ENCODE data around the gene DMRTA1. TPM values are rescaled to one million over a fixed set of nuclear protein-coding genes. Genes with fewer than 3 reads are reported as not detected.
"Not testable (repeated sequence)": the region's sequence is repeated elsewhere in the genome, so short reads cannot be mapped to it uniquely, and the experiment has no call there.

Gene DMRTA1
- total RNA-seq, 1 donor from 2014 or later = 0.52 TPM

DNA sequence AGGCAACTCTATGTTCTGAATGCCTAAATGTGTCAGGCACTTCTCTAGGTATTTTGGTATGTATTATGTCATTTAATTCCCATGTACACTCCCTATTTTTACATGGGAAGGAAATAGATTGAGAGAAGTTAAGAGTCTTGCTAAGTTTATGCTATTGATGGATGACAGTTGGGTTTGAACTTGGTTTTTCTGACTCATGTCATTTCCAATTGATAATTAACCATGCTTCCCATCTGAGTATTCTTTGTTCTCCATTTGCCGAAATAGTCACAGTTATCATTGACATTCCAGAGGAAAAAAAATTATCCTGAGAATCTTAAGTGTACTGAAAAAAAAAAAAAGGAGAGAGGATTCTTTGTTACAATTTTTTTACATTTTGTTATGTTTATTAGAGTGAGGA, 23.1 kb upstream of the DMRTA1 start:
- TF ChIP-seq, protein P1, sequence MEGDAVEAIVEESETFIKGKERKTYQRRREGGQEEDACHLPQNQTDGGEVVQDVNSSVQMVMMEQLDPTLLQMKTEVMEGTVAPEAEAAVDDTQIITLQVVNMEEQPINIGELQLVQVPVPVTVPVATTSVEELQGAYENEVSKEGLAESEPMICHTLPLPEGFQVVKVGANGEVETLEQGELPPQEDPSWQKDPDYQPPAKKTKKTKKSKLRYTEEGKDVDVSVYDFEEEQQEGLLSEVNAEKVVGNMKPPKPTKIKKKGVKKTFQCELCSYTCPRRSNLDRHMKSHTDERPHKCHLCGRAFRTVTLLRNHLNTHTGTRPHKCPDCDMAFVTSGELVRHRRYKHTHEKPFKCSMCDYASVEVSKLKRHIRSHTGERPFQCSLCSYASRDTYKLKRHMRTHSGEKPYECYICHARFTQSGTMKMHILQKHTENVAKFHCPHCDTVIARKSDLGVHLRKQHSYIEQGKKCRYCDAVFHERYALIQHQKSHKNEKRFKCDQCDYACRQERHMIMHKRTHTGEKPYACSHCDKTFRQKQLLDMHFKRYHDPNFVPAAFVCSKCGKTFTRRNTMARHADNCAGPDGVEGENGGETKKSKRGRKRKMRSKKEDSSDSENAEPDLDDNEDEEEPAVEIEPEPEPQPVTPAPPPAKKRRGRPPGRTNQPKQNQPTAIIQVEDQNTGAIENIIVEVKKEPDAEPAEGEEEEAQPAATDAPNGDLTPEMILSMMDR (conservative IDR thresholded peaks at IDR 0.05; ENCODE audit: low read depth, low read length) = no peak
- DNase-seq (ENCODE audit: low read depth) = no peak

DNA sequence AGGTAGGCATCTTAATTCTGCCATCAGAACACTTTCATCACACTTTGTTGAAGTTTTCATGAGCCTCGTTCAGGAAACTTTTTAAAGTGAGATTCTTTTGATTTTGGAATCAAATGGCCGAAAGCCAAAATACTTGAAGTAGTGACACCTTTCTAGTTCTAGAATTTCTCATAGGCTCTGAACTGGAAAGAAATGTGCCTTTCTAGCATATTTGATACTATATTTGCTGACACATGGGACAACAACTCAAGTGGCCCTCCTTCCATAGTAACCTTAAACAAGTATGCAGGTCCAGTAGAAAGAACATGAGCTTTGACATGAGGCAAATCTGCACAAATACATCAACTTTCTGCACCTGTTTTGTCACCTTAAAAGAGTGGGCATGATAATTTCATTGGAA, 22.0 kb upstream of the DMRTA1 start:
- no peak for DNase-seq (ENCODE audit: low read depth)
- TF ChIP-seq, protein P1 (conservative IDR thresholded peaks at IDR 0.05; ENCODE audit: low read depth, low read length) = no peak
- H3K4me3 ChIP-seq (ENCODE audit: low read depth, low read length) = no peak overlapping the region

More for the DNA sequence above, 23.1 kb upstream of the DMRTA1 start:
- H3K4me3 ChIP-seq (ENCODE audit: low read depth, low read length) = no peak overlapping the region

DNA sequence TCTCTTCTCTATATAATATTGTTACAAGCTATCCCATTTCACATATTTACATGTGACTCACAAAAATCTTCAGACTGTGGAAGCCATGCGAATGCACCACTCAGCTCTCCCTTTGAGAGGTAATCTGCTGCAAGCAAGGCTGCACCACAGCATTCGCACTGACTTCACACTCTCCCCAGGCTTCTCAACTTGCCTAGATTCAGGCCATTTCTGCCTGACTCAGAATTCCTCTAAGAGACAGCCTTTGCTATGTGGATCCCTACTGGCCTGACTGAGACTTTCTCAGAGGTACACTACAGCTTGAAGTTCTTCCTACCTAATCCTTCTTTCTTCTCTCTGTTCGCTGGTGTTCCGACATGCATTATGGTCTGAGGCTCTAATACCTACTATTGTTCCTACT, 21.1 kb upstream of the DMRTA1 start:
- DNase-seq (ENCODE audit: low read depth) = no peak
- TF ChIP-seq, protein P1 (conservative IDR thresholded peaks at IDR 0.05; ENCODE audit: low read depth, low read length) = no peak

DNA sequence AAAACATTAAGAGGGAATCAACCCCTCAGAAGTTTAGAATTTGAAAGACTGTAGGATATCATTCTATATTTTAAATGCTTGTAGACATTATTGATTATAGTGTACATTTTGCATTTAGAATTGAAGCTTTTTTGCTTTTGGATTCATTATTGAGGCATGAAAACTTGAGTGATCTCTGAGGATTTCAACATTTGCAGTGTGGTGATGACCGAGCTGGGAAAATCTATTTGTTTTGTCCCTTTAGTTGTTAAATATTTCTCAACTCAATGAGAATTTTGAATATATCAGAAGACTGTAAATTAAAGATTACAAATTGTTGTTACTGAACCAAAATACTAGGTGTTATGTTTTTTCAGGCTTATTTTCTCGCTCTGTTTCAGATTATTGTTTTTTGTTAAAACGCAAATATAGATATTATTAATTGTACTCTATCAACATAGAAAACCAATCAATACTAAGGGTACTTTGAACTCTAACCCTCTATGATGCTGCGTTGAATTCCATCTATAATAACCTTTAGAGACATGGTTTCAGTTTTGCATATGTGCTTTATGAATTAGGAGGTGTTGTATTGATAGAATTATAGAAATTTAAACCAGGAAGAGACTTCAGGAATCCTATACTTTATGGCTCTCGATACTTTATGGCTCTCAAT, 19.3 kb upstream of the DMRTA1 start:
- TF ChIP-seq, protein P1 (conservative IDR thresholded peaks at IDR 0.05; ENCODE audit: low read depth, low read length) = no peak
- no peak overlapping the region for H3K4me3 ChIP-seq (ENCODE audit: low read depth, low read length)
- no peak for DNase-seq (ENCODE audit: low read depth)

More for the DNA sequence above, 21.1 kb upstream of the DMRTA1 start:
- no peak overlapping the region for H3K4me3 ChIP-seq (ENCODE audit: low read depth, low read length)

DNA sequence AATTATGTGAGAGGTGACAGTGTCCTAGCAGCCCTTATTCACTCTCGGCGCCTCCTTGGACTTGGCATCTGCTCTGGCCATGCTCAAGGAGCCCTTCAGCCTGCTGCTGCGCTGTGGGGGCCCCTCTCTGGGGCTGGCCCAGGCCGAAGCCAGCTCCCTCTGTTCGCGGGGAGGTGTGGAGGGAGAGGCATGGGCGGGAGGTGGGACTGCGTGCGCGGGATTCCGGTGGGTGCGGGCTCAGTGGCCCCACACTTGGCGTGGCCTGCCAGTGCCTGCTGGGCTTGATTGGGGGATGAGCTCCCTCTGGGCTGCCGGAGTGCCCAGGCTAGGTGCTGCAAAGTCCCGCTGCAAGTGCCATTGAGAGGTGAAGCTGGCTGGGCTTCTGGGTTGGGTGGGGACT, 12.9 kb upstream of the DMRTA1 start:
- no peak overlapping the region for H3K4me3 ChIP-seq (ENCODE audit: low read depth, low read length)
- TF ChIP-seq, protein P1 (conservative IDR thresholded peaks at IDR 0.05; ENCODE audit: low read depth, low read length) = no peak
- DNase-seq (ENCODE audit: low read depth) = no peak

DNA sequence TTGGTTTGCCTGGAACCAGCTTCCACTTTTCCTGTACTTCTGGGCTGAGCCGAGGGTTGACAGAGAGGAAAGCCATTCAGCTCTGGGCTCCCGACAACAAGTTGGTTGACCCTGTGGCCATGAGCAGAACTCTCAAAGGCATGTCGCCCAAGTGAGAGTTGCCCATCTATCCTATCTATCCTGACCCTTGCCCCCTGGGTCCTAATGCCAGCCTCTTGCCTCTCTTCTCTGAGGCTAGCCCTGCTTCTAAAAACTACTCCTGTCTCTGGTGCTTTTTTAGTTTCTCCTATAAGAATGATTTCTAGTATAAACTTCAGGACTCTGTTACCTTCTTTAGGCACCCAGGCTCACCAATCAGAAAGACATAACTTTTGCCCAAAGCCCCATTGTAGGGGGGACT, 11.4 kb upstream of the DMRTA1 start:
- not testable (repeated sequence) for DNase-seq (ENCODE audit: low read depth); H3K4me3 ChIP-seq (ENCODE audit: low read depth, low read length)

DNA sequence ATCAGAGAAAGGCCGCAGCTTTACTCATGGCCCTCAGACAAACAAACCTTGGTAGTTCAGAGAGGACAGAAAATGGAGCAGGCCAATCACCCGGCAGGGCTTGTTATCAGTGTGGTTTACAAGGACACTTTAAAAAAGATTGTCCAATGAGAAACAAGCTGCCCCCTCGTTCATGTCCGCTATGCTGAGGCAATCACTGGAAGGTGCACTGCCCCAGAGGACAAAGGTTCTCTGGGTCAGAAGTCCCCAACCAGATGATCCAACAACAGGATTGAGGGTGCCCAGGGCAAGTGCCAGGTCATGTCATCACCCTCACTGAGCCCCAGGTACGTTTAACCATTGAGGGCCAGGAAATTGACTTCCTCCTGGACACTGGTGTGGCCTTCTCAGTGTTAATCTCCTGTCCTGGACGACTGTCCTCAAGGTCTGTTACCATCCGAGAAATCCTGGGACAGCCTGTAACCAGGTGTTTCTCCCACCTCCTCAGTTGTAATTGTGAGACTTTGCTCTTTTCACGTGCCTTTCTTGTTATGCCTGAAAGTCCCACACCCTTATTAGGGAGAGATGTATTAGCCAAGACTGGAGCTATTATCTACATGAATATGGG, 9.1 kb upstream of the DMRTA1 start:
- not testable (repeated sequence) for DNase-seq (ENCODE audit: low read depth); H3K4me3 ChIP-seq (ENCODE audit: low read depth, low read length)

DNA sequence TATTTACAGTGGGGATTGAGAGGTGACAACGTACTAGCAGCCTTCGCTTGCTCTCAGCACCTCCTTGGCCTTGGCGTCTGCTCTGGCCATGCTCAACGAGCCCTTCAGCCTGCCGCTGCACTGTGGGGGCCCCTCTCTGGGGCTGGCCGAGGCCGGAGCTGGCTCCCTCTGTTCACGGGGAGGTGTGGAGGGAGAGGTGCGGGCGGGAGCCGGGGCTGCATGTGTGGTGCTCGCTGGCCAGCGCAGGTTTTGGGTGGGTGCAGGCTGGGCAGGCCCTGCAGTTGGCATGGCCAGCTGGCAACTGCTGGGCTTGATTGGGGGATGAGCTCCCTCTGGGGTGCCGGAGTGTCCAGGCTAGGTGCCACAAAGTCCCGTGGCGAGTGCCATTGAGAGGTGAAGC, 5.8 kb upstream of the DMRTA1 start:
- no peak overlapping the region for H3K4me3 ChIP-seq (ENCODE audit: low read depth, low read length)
- TF ChIP-seq, protein P1 (conservative IDR thresholded peaks at IDR 0.05; ENCODE audit: low read depth, low read length) = no peak
- no peak for DNase-seq (ENCODE audit: low read depth)
